ENCODE data around the gene GNAS.

DNA sequence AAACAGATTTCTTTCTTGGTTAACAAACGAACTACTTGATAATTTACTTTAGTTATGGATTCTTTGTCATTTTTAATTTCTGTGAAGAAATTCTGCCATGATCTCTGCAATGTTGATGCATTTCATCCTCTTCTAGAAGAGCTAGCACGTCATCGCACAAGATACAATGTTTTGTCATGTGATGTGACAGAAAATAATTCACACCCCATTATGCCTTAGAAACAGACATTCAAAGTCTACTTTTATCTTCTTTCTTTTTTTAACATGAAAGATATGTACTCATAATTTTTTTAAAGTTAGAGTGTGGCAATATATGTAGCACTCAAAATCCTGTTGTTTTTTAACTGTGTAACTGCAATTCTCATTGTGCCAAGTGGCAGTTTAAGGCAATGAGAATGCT, 89.0 kb downstream of the GNAS start:
- TF ChIP-seq, protein P1, sequence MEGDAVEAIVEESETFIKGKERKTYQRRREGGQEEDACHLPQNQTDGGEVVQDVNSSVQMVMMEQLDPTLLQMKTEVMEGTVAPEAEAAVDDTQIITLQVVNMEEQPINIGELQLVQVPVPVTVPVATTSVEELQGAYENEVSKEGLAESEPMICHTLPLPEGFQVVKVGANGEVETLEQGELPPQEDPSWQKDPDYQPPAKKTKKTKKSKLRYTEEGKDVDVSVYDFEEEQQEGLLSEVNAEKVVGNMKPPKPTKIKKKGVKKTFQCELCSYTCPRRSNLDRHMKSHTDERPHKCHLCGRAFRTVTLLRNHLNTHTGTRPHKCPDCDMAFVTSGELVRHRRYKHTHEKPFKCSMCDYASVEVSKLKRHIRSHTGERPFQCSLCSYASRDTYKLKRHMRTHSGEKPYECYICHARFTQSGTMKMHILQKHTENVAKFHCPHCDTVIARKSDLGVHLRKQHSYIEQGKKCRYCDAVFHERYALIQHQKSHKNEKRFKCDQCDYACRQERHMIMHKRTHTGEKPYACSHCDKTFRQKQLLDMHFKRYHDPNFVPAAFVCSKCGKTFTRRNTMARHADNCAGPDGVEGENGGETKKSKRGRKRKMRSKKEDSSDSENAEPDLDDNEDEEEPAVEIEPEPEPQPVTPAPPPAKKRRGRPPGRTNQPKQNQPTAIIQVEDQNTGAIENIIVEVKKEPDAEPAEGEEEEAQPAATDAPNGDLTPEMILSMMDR (IDR thresholded peaks at IDR 0.05 in 8 of 11, conservative IDR thresholded peaks at IDR 0.05 in 3 of 11), result no peak
- TF ChIP-seq POLR2A (IDR thresholded peaks at IDR 0.05), result no peak
- no peak for TF ChIP-seq POLR2AphosphoS5 (IDR thresholded peaks at IDR 0.05)
